Ammon's horn (tissue), 1 donor: ENCODE data around the gene GANAB.
"Not testable (repeated sequence)": the region's sequence is repeated elsewhere in the genome, so short reads cannot be mapped to it uniquely, and the experiment has no call there.

ENCODE experiments used
- DNase-seq: peaks from one replicate; pipeline ENCODE4 v3.0.0-alpha.2; 2016; ENCODE audit warnings: low spot score

Gene GANAB

GRCh38 chr11:62601372-62602140 lies 44.9 kb downstream of the GANAB start, which contains the start of gene MTA2:
TSS of gene MTA2 (minus strand) at chr11:62601865. CDS start at chr11:62601450, 415 bp downstream.
- peak; percentile 96 for DNase-seq

GRCh38 chr11:62601122-62601371 lies 45.4 kb downstream of the GANAB start:
- peak; percentile 54 for DNase-seq

- no peak for DNase-seq
Observed at GRCh38 chr11:62600367-62601121, 45.9 kb downstream of the GANAB start.

- no peak for DNase-seq
Observed at GRCh38 chr11:62599901-62600300, 46.5 kb downstream of the GANAB start.

- DNase-seq = peak; percentile 97
Observed at GRCh38 chr11:62599069-62599696, 47.2 kb downstream of the GANAB start.

GRCh38 chr11:62595124-62595523 lies 51.3 kb downstream of the GANAB start:
- no peak for DNase-seq

GRCh38 chr11:62593434-62594044 lies 52.9 kb downstream of the GANAB start:
- DNase-seq = peak; percentile 87

GRCh38 chr11:62592989-62593421 lies 53.4 kb downstream of the GANAB start:
- peak; percentile 76 for DNase-seq

GRCh38 chr11:62592146-62592815 lies 54.1 kb downstream of the GANAB start:
- no peak for DNase-seq

GRCh38 chr11:62591448-62592145 lies 54.8 kb downstream of the GANAB start, which contains the start of gene TUT1:
TSS of gene TUT1 (minus strand) at chr11:62591523. CDS start at chr11:62591485, 38 bp downstream.
- peak; percentile 100 for DNase-seq

- DNase-seq = no peak
Observed at GRCh38 chr11:62588966-62589637, 57.3 kb downstream of the GANAB start.

- not testable (repeated sequence) for DNase-seq
Observed at GRCh38 chr11:62585356-62585755, 61.1 kb downstream of the GANAB start.

GRCh38 chr11:62581735-62582134 lies 64.7 kb downstream of the GANAB start:
- not testable (repeated sequence) for DNase-seq

GRCh38 chr11:62580959-62581715 lies 65.3 kb downstream of the GANAB start:
- DNase-seq = no peak

- DNase-seq = no peak
Observed at GRCh38 chr11:62579252-62579651, 67.2 kb downstream of the GANAB start.

- DNase-seq = no peak
Observed at GRCh38 chr11:62578541-62578940, 67.9 kb downstream of the GANAB start.

GRCh38 chr11:62577046-62577714 lies 69.2 kb downstream of the GANAB start:
- no peak for DNase-seq

- DNase-seq = no peak
Observed at GRCh38 chr11:62575837-62576236, 70.6 kb downstream of the GANAB start.

- no peak for DNase-seq
Observed at GRCh38 chr11:62575156-62575555, 71.3 kb downstream of the GANAB start.
